Measurements from ENCODE around the gene PLCB2. TPM values are rescaled to one million over a fixed set of nuclear protein-coding genes. Genes with fewer than 3 reads are reported as not detected.

The PLCB2 gene
- total RNA-seq, 2 donors from 2014 or later: 1.9 to 8.4 TPM

GRCh38 chr15:40325700-40326099 lies 18.0 kb upstream of the PLCB2 start:
- Histone ChIP-seq H3K27ac (peak overlapping the region; percentile 90 to 93), H3K36me3 (no peaks in the 10 kb centered on the region), H3K27me3 (no peaks in the 10 kb centered on the region), H3K4me3 (peak overlapping the region; percentile 85 to 90), H3K9me3 (no peaks in the 10 kb centered on the region), H3K4me1 (peaks cover 0 to 74% of the 10 kb centered on the region in 2 donors)
- no peak for TF ChIP-seq CTCF (IDR thresholded peaks at IDR 0.05)
- no peak for DNase-seq (ENCODE audit: low spot score)

- Histone ChIP-seq H3K36me3 (no peaks in the 10 kb centered on the region), H3K9me3 (no peaks in the 10 kb centered on the region), H3K4me1 (peaks cover 0 to 72% of the 10 kb centered on the region in 2 donors), H3K27me3 (no peaks in the 10 kb centered on the region), H3K27ac (peak overlapping the region; percentile 90 to 93), H3K4me3 (peak overlapping the region; percentile 85 to 90)
- TF ChIP-seq CTCF (IDR thresholded peaks at IDR 0.05): no peak
- no peak for DNase-seq (ENCODE audit: low spot score)
These were observed 17.5 kb upstream of the PLCB2 start for GRCh38 chr15:40325188-40325587.

- H3K27me3 ChIP-seq: no peaks in the 10 kb centered on the region
- H3K4me3 ChIP-seq: peak overlapping the region; percentile 85 to 90
- TF ChIP-seq CTCF (IDR thresholded peaks at IDR 0.05): no peak
- no peak for DNase-seq (ENCODE audit: low spot score)
- H3K4me1 ChIP-seq: peaks cover 0 to 63% of the 10 kb centered on the region in 2 donors
- no peaks in the 10 kb centered on the region for H3K9me3 ChIP-seq
- no peaks in the 10 kb centered on the region for H3K36me3 ChIP-seq
- H3K27ac ChIP-seq: peak overlapping the region; percentile 90 to 93
These were observed 16.5 kb upstream of the PLCB2 start for GRCh38 chr15:40323953-40324937.

- Histone ChIP-seq H3K27ac (peak within 1 kb of the TSS; percentile 90 to 93), H3K4me3 (peak within 1 kb of the TSS; percentile 85 to 90), H3K9me3 (no peaks in the 10 kb centered on the region), H3K4me1 (peaks cover 0 to 54% of the 10 kb centered on the region in 2 donors), H3K36me3 (no peaks in the 10 kb centered on the region), H3K27me3 (no peaks in the 10 kb centered on the region)
- TF ChIP-seq CTCF (IDR thresholded peaks at IDR 0.05): peak; percentile 48 to 75
- peak; percentile 87 for DNase-seq (ENCODE audit: low spot score)
These were observed 15.7 kb upstream of the PLCB2 start, which contains the start of gene INAFM2 for GRCh38 chr15:40323239-40323952. TSS of gene INAFM2 (plus strand) at chr15:40323692. CDS start at chr15:40324056, 364 bp downstream.

- H3K27ac ChIP-seq: peak overlapping the region; percentile 79 to 80
- H3K9me3 ChIP-seq: no peaks in the 10 kb centered on the region
- no peaks in the 10 kb centered on the region for H3K27me3 ChIP-seq
- no peak for DNase-seq (ENCODE audit: low spot score)
- H3K4me3 ChIP-seq: peak overlapping the region; percentile 85 to 90
- H3K4me1 ChIP-seq: peaks cover 0 to 47% of the 10 kb centered on the region in 2 donors
- TF ChIP-seq CTCF (IDR thresholded peaks at IDR 0.05): no peak
- no peaks in the 10 kb centered on the region for H3K36me3 ChIP-seq
These were observed 14.9 kb upstream of the PLCB2 start for GRCh38 chr15:40322531-40323238.

All from right atrium auricular region (tissue), 2 donors.